ENCODE measurements around the gene MMAB.

Gene MMAB

DNA sequence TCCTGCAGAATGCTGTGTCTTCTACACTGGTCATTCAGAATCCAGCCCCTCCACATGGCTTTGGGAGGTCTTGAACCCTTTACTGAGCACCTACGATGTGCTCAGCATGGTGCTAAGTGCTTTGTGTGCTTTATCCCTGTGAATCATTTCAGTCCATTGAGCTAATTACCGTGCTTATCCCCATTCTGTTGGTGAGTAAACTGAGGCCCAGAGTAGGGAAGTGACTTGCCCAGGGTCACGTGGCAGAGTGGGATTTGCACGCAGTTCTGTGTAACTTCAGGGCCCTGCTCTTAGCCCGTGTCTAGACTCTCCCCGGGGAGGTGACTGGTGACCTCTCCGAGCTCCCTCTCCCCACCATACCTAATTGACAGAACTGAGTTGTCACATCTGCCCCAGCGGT, 27.7 kb upstream of the MMAB start:
- no peaks in the 10 kb centered on the region for H3K9me3 Mint-ChIP-seq
- TF ChIP-seq, protein P1, sequence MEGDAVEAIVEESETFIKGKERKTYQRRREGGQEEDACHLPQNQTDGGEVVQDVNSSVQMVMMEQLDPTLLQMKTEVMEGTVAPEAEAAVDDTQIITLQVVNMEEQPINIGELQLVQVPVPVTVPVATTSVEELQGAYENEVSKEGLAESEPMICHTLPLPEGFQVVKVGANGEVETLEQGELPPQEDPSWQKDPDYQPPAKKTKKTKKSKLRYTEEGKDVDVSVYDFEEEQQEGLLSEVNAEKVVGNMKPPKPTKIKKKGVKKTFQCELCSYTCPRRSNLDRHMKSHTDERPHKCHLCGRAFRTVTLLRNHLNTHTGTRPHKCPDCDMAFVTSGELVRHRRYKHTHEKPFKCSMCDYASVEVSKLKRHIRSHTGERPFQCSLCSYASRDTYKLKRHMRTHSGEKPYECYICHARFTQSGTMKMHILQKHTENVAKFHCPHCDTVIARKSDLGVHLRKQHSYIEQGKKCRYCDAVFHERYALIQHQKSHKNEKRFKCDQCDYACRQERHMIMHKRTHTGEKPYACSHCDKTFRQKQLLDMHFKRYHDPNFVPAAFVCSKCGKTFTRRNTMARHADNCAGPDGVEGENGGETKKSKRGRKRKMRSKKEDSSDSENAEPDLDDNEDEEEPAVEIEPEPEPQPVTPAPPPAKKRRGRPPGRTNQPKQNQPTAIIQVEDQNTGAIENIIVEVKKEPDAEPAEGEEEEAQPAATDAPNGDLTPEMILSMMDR (IDR thresholded peaks at IDR 0.05; ENCODE audit: unreplicated experiment in 3 of 3) = no peak
- H3K4me1 Mint-ChIP-seq = peaks cover 25% of the 10 kb centered on the region
- H3K4me3 Mint-ChIP-seq = no peak overlapping the region
- H3K27ac Mint-ChIP-seq = no peak overlapping the region
- peaks cover 5% of the 10 kb centered on the region for H3K27me3 Mint-ChIP-seq (ENCODE audit: low read depth)
- no peaks in the 10 kb centered on the region for H3K36me3 Mint-ChIP-seq (ENCODE audit: low read depth)

DNA sequence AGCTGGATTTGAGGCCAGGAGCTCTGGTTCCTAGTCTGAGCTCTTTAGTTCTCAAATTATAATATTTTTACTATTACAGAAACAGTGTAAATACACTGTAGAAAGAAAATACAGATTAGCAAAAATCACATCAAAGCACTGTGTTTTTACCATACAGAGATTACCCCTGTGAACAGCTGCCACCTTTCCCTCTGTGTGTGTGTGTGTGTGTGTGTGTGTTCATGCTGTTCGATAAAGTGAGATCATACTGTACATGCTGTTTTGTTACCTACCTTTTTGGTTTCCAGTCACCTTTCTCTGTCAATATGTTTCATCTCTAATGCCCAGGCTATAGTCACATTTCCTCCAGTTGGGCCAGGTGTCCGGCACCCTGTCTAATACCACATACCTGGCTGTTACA, 27.2 kb upstream of the MMAB start:
- Mint-ChIP-seq H3K36me3 (ENCODE audit: low read depth) (no peaks in the 10 kb centered on the region), H3K27ac (no peak overlapping the region), H3K27me3 (ENCODE audit: low read depth) (peaks cover 5% of the 10 kb centered on the region), H3K9me3 (no peaks in the 10 kb centered on the region), H3K4me1 (peaks cover 23% of the 10 kb centered on the region), H3K4me3 (no peak overlapping the region)
- TF ChIP-seq, protein P1 (IDR thresholded peaks at IDR 0.05; ENCODE audit: unreplicated experiment in 3 of 3) = no peak

DNA sequence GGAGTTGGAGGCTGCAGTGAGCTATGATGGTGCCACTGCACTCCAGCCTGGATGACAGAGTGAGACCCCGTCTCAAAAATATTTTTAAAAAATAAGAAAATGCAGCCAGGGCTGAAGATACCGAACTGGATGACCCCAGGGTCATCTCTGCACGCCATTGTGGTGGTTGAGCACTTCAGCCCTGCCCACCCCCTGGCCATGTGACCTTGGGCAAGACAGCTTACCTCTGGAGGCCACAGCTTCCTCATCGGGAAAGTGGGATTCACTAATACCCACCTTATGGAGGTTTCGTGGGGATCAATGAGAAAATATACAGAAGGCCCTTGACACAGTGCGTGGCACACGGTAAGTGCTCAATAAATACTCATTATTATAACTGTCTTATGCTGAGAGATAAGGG, 25.8 kb upstream of the MMAB start:
- TF ChIP-seq, protein P1 (IDR thresholded peaks at IDR 0.05; ENCODE audit: unreplicated experiment in 3 of 3) = no peak
- H3K4me3 Mint-ChIP-seq = no peak overlapping the region
- H3K4me1 Mint-ChIP-seq = peaks cover 20% of the 10 kb centered on the region
- H3K27me3 Mint-ChIP-seq (ENCODE audit: low read depth) = peaks cover 5% of the 10 kb centered on the region
- no peaks in the 10 kb centered on the region for H3K9me3 Mint-ChIP-seq
- H3K27ac Mint-ChIP-seq = no peak overlapping the region
- H3K36me3 Mint-ChIP-seq (ENCODE audit: low read depth) = no peaks in the 10 kb centered on the region

DNA sequence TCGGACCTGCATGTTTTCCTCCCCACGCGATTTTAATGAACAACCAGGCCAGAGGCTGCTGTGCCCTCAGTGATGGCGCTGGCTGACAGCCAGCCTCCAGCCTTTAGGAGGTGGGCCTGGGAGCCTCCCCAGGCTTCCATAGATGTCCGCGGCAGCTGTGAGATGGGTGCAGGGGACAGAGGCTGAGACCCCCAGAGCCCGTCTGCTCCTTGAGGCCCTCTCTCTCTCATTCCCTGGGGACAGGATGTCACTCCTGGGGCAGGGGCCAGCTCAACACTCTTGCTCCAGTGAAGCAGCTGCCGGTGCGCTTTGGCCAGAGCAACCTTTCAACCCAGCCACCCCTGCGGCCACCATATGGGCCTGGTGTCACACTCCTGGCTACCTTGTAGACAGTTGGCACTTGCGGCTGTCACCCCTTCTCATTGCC, 25.1 kb upstream of the MMAB start:
- H3K36me3 Mint-ChIP-seq (ENCODE audit: low read depth) = no peaks in the 10 kb centered on the region
- TF ChIP-seq, protein P1 (IDR thresholded peaks at IDR 0.05; ENCODE audit: unreplicated experiment in 3 of 3) = no peak
- no peak overlapping the region for H3K27ac Mint-ChIP-seq
- no peaks in the 10 kb centered on the region for H3K9me3 Mint-ChIP-seq
- H3K4me1 Mint-ChIP-seq = peaks cover 23% of the 10 kb centered on the region
- H3K27me3 Mint-ChIP-seq (ENCODE audit: low read depth) = peaks cover 3% of the 10 kb centered on the region
- no peak overlapping the region for H3K4me3 Mint-ChIP-seq

DNA sequence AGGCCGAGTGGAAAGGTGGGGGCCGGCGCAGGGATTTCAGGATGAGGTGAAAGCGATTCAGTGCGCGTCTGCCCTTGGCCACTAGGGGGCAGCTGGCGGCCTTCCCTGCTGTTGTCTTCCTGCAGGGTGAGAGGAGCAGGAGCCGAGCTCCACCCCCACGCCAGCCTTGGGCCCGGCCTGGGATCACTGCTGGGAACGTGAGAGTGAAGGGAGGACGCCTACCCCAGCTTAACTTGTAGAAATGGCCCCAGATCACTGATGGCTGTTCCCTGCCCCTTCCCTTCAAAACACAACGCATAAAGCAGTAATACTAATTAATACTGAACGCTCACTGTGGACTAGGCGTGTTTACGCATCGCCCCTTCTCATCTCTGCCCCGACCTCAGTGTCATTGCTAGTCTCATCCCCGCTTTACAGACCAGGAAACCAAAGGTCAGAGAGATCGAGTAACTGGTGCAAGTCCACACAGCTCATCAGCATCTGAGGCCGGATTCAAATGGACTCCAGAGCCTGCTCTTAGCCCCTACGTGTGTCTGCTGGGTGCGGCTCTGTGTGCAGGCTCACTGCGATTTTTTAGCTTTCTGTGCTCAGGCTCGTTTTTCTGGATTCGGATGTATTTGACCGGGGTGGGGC, 24.6 kb upstream of the MMAB start:
- H3K27ac Mint-ChIP-seq = peak overlapping the region; percentile 0 to 7 (median 6)
- no peaks in the 10 kb centered on the region for H3K36me3 Mint-ChIP-seq (ENCODE audit: low read depth)
- no peaks in the 10 kb centered on the region for H3K9me3 Mint-ChIP-seq
- TF ChIP-seq, protein P1 (IDR thresholded peaks at IDR 0.05; ENCODE audit: unreplicated experiment in 3 of 3) = peak; percentile 95 to 98 (median 95)
- H3K4me3 Mint-ChIP-seq = no peak overlapping the region
- H3K4me1 Mint-ChIP-seq = peaks cover 23% of the 10 kb centered on the region
- H3K27me3 Mint-ChIP-seq (ENCODE audit: low read depth) = no peaks in the 10 kb centered on the region

DNA sequence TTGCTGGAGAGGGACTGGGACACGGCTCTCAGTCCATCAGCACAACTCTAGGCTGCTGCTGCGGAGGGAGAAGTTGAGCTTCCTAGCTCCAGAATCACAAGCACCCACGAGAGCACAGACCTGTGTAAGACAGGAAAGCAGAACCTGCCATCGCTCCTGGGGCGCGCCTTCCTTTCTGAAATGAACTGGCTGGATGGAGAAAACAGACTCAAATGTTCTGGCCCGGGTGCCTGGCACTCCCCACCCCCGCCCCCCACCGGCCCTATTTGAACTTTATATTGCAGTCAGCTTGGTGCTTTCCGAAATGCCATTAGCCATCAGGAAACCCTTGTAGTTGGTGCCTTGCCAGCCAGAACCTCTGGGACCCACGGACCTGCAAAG, 24.1 kb upstream of the MMAB start:
- Mint-ChIP-seq H3K9me3 (no peaks in the 10 kb centered on the region), H3K4me1 (peaks cover 28% of the 10 kb centered on the region), H3K27ac (peak overlapping the region in 1 of 3 experiments; percentile 7), H3K4me3 (no peak overlapping the region), H3K36me3 (ENCODE audit: low read depth) (no peaks in the 10 kb centered on the region), H3K27me3 (ENCODE audit: low read depth) (no peaks in the 10 kb centered on the region)
- TF ChIP-seq, protein P1 (IDR thresholded peaks at IDR 0.05; ENCODE audit: unreplicated experiment in 3 of 3) = no peak

Data from nephron (organoid).